Esophagus (tissue), 2 donors: Measurements from ENCODE around the gene TM9SF3. TPM values are rescaled to one million over a fixed set of nuclear protein-coding genes. Genes with fewer than 3 reads are reported as not detected.

Experiments used
- H3K27ac ChIP-seq, 2 donors: one replicate each; pipeline ENCODE4 v1.5.1; 2013; ENCODE audit warnings: low read depth in 2 of 2, mild to moderate bottlenecking in 2 of 2, inconsistent platforms in 1 of 2, low read length in 1 of 2, moderate library complexity in 1 of 2
- H3K27me3 ChIP-seq, 2 donors: one replicate each; pipeline ENCODE4 v1.6.1; 2013; ENCODE audit warnings: low read length in 2 of 2, control low read depth in 1 of 2, mild to moderate bottlenecking in 1 of 2; ENCODE audit not compliant: insufficient read depth in 2 of 2, control insufficient read depth in 1 of 2
- H3K36me3 ChIP-seq, 2 donors: one replicate each; pipeline ENCODE4 v1.6.1; 2013; ENCODE audit warnings: low read length in 1 of 2; ENCODE audit not compliant: control insufficient read depth in 2 of 2, insufficient read depth in 2 of 2
- H3K4me1 ChIP-seq, 2 donors: one replicate each; pipeline ENCODE4 v1.6.1; 2013; ENCODE audit warnings: low read length in 1 of 2; ENCODE audit not compliant: control insufficient read depth in 2 of 2, insufficient read depth in 2 of 2
- H3K4me3 ChIP-seq, 2 donors: one replicate each; pipeline ENCODE4 v1.5.1; 2013; ENCODE audit warnings: low read length in 2 of 2, mild to moderate bottlenecking in 2 of 2, low read depth in 1 of 2, moderate library complexity in 1 of 2
- H3K9me3 ChIP-seq, 2 donors: one replicate each; pipeline ENCODE4 v1.6.1; 2013; ENCODE audit warnings: mild to moderate bottlenecking in 2 of 2, low read depth in 1 of 2, low read length in 1 of 2, moderate library complexity in 1 of 2; ENCODE audit not compliant: control insufficient read depth in 2 of 2, insufficient read depth in 1 of 2
- WGBS, 2 donors: extraction: QIAGEN DNeasy Blood & Tissue Kit; methylation state at CpG; one replicate each; pipeline ENCODE4 v1.1.7; 2013; 5-methylcytosine and 5-hydroxymethylcytosine counted together
- polyA plus RNA-seq, 2 donors: library from polyadenylated mRNA; stranded (reverse); fragments of 200-250 nt; gene quantifications; one replicate each; pipeline ENCODE4 v1.2.3, GENCODE V29; 2013
- donor health status: healthy with polysubstance abuse.
- donor health status: Bipolar disorder and iron deficiency.

Gene TM9SF3
- polyA plus RNA-seq, 2 donors: 21.0 to 29.6 TPM

DNA sequence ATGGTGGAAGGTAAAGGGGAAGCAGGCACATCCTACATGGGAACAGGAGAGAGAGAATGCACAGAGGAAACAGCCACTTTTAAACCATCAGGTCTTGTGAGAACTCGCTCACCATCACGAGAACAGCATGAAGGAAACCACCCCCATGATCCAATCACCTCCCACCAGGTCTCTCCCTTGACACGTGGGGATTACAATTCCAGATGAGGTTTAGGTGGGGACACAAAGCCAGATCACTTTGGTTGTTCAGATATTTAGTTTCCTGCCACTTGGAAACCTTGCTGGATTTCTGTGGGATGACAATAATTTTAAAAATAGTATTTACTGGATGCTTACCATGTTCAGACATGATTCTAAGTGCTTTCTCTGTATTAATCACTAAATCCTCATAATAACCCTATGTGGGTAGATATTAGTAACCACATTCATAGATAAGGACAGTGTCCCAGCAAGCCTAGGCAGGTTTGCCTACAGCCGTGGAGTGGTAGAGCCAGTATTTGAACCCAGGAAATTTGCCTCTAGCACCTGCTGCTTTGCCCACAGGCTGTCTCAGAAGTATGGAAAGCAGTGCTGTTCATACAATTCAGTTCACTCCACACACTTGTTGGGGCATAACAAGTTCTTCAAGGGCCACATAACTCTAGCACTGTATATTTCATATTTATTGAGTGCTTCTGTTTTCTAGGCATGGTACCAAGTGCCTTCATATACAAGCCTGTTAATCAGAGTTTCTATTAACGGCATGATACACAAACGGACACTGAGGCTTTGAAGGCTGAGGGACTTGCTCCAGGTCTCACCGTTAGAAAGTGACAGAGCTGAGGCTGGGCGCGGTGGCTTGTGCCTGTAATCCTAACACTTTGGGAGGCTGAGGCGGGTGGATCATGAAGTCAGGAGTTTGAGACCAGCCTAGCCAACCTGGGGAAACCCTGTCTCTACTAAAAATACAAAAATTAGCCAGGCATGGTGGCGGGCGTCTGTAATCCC is 81.4 kb downstream of the TM9SF3 start:
- no peaks in the 10 kb centered on the region for H3K36me3 ChIP-seq
- WGBS, 2 donors: 55 to 64% methylated on average over 12 of the region's 12 CpGs
- H3K27me3 ChIP-seq: no peaks in the 10 kb centered on the region
- H3K27ac ChIP-seq: no peak overlapping the region
- no peak overlapping the region for H3K4me3 ChIP-seq
- peaks cover 0 to 9% of the 10 kb centered on the region in 2 donors for H3K4me1 ChIP-seq
- H3K9me3 ChIP-seq: no peaks in the 10 kb centered on the region

DNA sequence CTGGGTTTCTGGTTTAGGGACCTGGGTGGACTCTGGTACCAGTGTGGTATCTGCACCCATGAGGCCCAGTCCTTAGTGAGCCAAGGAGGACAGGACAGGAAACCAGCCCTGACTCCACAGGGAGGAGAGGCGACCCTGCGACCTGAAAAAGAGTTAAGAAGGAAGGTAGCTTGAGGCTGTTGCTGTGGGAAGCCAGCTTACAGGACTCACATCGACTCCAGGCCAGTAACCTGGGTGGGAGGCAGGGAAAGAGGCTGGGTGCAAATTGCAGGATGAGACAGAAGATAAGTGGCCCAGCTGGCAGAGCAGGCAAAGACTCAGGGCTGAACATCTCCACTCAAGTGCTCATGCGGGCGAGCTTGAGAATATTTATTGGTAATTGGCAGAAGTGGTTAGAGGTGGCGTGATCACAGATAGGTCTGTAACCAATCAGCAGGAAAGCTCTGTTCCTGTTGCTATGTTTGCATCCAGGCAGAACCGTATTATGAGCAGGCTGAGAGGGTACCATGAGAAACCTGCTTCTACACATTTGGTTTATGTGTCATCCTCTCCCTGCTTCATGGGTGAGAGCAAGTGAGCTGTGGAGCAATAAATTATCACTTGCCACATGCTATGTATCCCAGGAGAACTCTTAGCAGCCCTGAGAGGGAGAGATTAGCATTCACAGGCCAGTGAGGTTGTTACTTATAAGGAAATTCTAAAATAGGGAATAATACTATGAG is 84.1 kb downstream of the TM9SF3 start:
- no peaks in the 10 kb centered on the region for H3K36me3 ChIP-seq
- H3K4me1 ChIP-seq: peaks cover 0 to 9% of the 10 kb centered on the region in 2 donors
- H3K27me3 ChIP-seq: no peaks in the 10 kb centered on the region
- 80 to 82% methylated on average over 7 of the region's 7 CpGs for WGBS, 2 donors
- H3K4me3 ChIP-seq: no peak overlapping the region
- H3K27ac ChIP-seq: no peak overlapping the region
- no peaks in the 10 kb centered on the region for H3K9me3 ChIP-seq

- Histone ChIP-seq H3K27ac (no peak overlapping the region), H3K36me3 (no peaks in the 10 kb centered on the region), H3K27me3 (no peaks in the 10 kb centered on the region), H3K9me3 (no peaks in the 10 kb centered on the region), H3K4me1 (peaks cover 0 to 9% of the 10 kb centered on the region in 2 donors), H3K4me3 (no peak overlapping the region)
- 54 to 62% methylated on average over 4 of the region's 4 CpGs for WGBS, 2 donors
Observed at GRCh38 chr10:96501985-96502384, 84.8 kb downstream of the TM9SF3 start.

DNA sequence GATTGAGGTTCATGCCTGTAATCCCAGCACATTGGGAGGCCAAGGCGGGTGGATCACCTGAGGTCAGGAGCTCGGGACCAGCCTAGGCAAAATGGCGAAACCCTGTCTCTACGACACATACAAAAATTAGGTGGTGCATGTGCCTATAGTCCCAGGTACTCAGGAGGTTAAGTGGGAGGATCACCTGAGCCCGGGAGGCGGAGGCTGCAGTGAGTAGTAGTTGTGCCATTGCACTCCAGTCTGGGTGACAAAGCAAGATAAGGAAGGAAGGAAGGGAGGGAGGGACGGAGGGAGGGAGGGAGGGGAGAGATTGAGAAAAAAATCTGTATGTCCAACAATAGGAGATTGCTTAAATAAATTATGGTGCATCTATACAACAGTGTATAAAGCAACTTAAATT is 86.3 kb downstream of the TM9SF3 start:
- 72 to 81% methylated on average over 7 of the region's 7 CpGs for WGBS, 2 donors
- no peaks in the 10 kb centered on the region for H3K36me3 ChIP-seq
- peaks cover 0 to 6% of the 10 kb centered on the region in 2 donors for H3K4me1 ChIP-seq
- H3K4me3 ChIP-seq: no peak overlapping the region
- no peak overlapping the region for H3K27ac ChIP-seq
- H3K9me3 ChIP-seq: no peaks in the 10 kb centered on the region
- no peaks in the 10 kb centered on the region for H3K27me3 ChIP-seq

- WGBS, 2 donors: 92 to 95% methylated on average over 3 of the region's 3 CpGs
- Histone ChIP-seq H3K27ac (no peak overlapping the region), H3K4me1 (peaks cover 0 to 6% of the 10 kb centered on the region in 2 donors)
Observed at GRCh38 chr10:96500050-96500449, 86.8 kb downstream of the TM9SF3 start.

GRCh38 chr10:96497391-96497790 is 89.4 kb downstream of the TM9SF3 start:
- Histone ChIP-seq H3K4me3 (no peak overlapping the region), H3K4me1 (peaks cover 0 to 4% of the 10 kb centered on the region in 2 donors), H3K9me3 (no peaks in the 10 kb centered on the region), H3K27ac (no peak overlapping the region), H3K36me3 (no peaks in the 10 kb centered on the region), H3K27me3 (no peaks in the 10 kb centered on the region)
- WGBS, 2 donors: 63 to 71% methylated on average over 5 of the region's 5 CpGs

More at GRCh38 chr10:96500050-96500449, 86.8 kb downstream of the TM9SF3 start:
- Histone ChIP-seq H3K9me3 (no peaks in the 10 kb centered on the region), H3K36me3 (no peaks in the 10 kb centered on the region), H3K4me3 (no peak overlapping the region), H3K27me3 (no peaks in the 10 kb centered on the region)

DNA sequence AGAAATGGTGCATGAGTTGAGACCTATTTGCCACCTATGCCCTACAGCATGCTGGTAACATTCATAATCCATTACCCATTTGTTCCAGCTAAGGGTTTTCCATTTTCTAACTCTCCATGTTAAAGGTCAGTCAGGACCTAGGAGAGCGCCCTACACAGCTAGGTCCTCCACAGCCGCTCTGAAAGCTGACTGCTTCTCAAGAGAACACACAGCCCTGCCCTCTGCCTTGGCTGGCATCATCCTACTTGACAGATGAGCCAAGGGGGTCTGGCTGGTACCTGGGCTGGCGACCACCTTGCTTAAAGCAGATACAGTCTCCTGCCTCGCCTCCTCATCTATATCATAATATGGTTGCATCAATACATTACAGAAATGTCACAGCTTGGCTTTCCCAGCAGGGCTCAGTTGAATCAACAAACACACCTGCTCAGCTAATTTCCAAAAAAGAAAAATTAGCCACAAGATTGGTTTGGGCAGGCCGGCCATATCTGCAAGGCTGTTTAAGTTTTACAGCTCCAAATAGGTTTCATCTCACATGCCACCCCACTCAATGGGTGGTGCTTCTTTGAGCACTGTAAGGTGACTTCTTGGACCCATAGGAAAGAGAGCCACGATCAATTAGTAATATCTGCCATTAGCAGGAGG is 90.4 kb downstream of the TM9SF3 start:
- no peaks in the 10 kb centered on the region for H3K36me3 ChIP-seq
- H3K4me1 ChIP-seq: no peaks in the 10 kb centered on the region
- H3K27me3 ChIP-seq: no peaks in the 10 kb centered on the region
- H3K4me3 ChIP-seq: no peak overlapping the region
- 63 to 68% methylated on average over 6 of the region's 6 CpGs for WGBS, 2 donors
- no peaks in the 10 kb centered on the region for H3K9me3 ChIP-seq
- no peak overlapping the region for H3K27ac ChIP-seq

DNA sequence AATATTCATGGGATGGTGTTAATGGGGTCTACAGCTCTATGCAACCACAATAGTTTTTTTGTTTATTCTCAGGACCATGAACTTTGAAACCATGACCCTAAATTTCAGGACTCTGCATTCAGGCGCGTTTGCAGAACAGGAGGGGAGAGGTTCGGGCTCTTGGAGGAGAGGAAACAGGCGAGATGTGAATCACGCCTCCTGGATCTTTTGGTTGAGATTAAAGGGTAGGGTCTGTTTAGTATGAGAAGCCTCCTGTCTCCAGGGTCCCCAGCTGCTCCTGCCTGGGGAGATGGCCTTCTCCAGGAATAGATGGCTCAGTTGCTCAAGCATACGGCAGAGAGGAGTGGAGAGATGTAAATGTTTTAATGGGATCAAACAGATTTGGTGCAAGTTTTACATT is 91.3 kb downstream of the TM9SF3 start:
- Histone ChIP-seq H3K4me3 (no peak overlapping the region), H3K36me3 (no peaks in the 10 kb centered on the region), H3K27me3 (no peaks in the 10 kb centered on the region), H3K4me1 (no peaks in the 10 kb centered on the region), H3K27ac (no peak overlapping the region), H3K9me3 (no peaks in the 10 kb centered on the region)
- WGBS, 2 donors: 91 to 93% methylated on average over 6 of the region's 6 CpGs

DNA sequence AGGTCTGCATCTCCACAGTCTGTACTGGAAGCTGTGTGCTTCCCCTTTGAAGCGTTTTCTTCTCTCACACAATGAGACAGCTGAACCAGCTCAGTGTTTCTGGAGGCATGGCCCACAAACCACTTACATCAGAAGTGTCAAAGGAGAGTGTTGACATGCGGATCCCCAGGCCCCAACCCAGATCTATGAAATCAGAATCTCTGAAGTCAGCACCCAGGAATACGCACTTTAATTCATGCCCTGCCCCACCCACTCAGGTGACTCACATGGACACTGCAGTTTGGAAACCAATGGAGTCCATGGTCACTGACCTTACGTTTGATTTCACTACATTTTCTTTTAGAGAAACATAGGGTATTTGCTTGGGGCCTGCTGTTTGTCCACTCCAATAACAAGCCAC is 92.1 kb downstream of the TM9SF3 start:
- Histone ChIP-seq H3K4me3 (no peak overlapping the region), H3K27ac (no peak overlapping the region)
- WGBS, 2 donors: 78 to 79% methylated on average over 4 of the region's 4 CpGs

More for the DNA sequence above, 92.1 kb downstream of the TM9SF3 start:
- Histone ChIP-seq H3K9me3 (no peaks in the 10 kb centered on the region), H3K4me1 (no peaks in the 10 kb centered on the region), H3K36me3 (no peaks in the 10 kb centered on the region), H3K27me3 (no peaks in the 10 kb centered on the region)
